Neural crest cell (in vitro differentiated cells): Measurements from ENCODE around the gene FBXO17. TPM values are rescaled to one million over a fixed set of nuclear protein-coding genes. Genes with fewer than 3 reads are reported as not detected.

Experiments
- DNase-seq: peaks from one replicate; pipeline ENCODE4 v3.0.0; 2021; ENCODE audit warnings: low read depth, mixed read lengths, low spot score
- H3K27ac Mint-ChIP-seq: one replicate; pipeline ENCODE4 v1.8.0; 2021; ENCODE audit warnings: mild to moderate bottlenecking, mixed read lengths; ENCODE audit not compliant: unreplicated experiment
- H3K27me3 Mint-ChIP-seq: 2 replicates; pipeline ENCODE4 v1.8.0; 2021; ENCODE audit warnings: low read depth, mild to moderate bottlenecking, mixed read lengths
- H3K36me3 Mint-ChIP-seq: 2 replicates; pipeline ENCODE4 v1.8.0; 2021; ENCODE audit warnings: low read depth, mild to moderate bottlenecking, mixed read lengths
- H3K4me1 Mint-ChIP-seq: 2 replicates; pipeline ENCODE4 v1.8.0; 2021; ENCODE audit warnings: mixed read lengths
- H3K4me3 Mint-ChIP-seq: one replicate; pipeline ENCODE4 v1.8.0; 2021; ENCODE audit warnings: mild to moderate bottlenecking, mixed read lengths
- H3K9me3 Mint-ChIP-seq: 2 replicates; pipeline ENCODE4 v1.8.0; 2021; ENCODE audit warnings: mixed read lengths
- total RNA-seq: library from RNA; stranded (reverse); gene quantifications from 2 replicates; pipeline ENCODE4 v1.2.1, GENCODE V29; 2021
- TF ChIP-seq, protein P1 (sequence below): fragments of 200-600 bp; sonication (generic); conservative IDR thresholded peaks from 2 replicates; pipeline ENCODE4 v1.5.0; 2021; ENCODE audit warnings: antibody characterized with exemption, mild to moderate bottlenecking

Gene FBXO17
- total RNA-seq, 1 donor from 2014 or later = 30.9 TPM

DNA sequence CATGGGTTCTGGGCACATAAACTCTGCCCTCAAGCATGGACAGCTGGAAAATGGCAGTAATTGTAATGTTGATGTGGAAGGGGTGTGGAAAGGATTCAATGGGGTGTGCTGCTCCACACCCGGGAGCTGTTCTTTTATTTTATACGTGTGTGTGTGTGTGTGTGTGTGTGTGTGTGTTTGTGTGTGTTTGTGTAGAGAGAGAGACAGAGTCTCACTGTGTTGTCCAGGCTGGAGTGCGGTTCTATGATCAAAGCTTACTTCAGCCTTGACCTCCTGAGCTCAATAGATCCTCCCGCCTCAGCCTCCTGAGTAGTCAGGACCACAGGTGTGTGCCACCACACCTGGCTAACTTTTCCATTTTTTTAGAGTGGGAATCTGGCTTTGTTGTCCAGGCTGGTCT is 42.0 kb downstream of the FBXO17 start:
- TF ChIP-seq, protein P1, sequence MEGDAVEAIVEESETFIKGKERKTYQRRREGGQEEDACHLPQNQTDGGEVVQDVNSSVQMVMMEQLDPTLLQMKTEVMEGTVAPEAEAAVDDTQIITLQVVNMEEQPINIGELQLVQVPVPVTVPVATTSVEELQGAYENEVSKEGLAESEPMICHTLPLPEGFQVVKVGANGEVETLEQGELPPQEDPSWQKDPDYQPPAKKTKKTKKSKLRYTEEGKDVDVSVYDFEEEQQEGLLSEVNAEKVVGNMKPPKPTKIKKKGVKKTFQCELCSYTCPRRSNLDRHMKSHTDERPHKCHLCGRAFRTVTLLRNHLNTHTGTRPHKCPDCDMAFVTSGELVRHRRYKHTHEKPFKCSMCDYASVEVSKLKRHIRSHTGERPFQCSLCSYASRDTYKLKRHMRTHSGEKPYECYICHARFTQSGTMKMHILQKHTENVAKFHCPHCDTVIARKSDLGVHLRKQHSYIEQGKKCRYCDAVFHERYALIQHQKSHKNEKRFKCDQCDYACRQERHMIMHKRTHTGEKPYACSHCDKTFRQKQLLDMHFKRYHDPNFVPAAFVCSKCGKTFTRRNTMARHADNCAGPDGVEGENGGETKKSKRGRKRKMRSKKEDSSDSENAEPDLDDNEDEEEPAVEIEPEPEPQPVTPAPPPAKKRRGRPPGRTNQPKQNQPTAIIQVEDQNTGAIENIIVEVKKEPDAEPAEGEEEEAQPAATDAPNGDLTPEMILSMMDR = no peak
- Mint-ChIP-seq H3K27me3 (no peaks in the 10 kb centered on the region), H3K4me3 (no peak overlapping the region), H3K27ac (no peak overlapping the region), H3K4me1 (peaks cover 26% of the 10 kb centered on the region), H3K9me3 (peaks cover 5% of the 10 kb centered on the region), H3K36me3 (peaks cover 21% of the 10 kb centered on the region)
- no peak for DNase-seq

GRCh38 chr19:38932425-38933179 is 42.9 kb downstream of the FBXO17 start:
- DNase-seq = peak; percentile 45
- TF ChIP-seq, protein P1 = peak; percentile 50
- H3K27me3 Mint-ChIP-seq = no peaks in the 10 kb centered on the region
- peaks cover 21% of the 10 kb centered on the region for H3K36me3 Mint-ChIP-seq
- peak overlapping the region; percentile 83 for H3K4me3 Mint-ChIP-seq
- H3K27ac Mint-ChIP-seq = no peak overlapping the region
- peaks cover 5% of the 10 kb centered on the region for H3K9me3 Mint-ChIP-seq
- peaks cover 28% of the 10 kb centered on the region for H3K4me1 Mint-ChIP-seq

- Mint-ChIP-seq H3K4me1 (peaks cover 28% of the 10 kb centered on the region), H3K4me3 (peak overlapping the region; percentile 100), H3K27ac (no peak overlapping the region), H3K36me3 (peaks cover 21% of the 10 kb centered on the region), H3K9me3 (peaks cover 5% of the 10 kb centered on the region), H3K27me3 (no peaks in the 10 kb centered on the region)
- TF ChIP-seq, protein P1 = no peak
- no peak for DNase-seq
Measured at GRCh38 chr19:38931521-38931793, 44.1 kb downstream of the FBXO17 start.

- H3K36me3 Mint-ChIP-seq = peaks cover 17% of the 10 kb centered on the region
- peaks cover 2% of the 10 kb centered on the region for H3K9me3 Mint-ChIP-seq
- DNase-seq = peak; percentile 95
- H3K27ac Mint-ChIP-seq = peak within 1 kb of the TSS; percentile 99
- TF ChIP-seq, protein P1 = no peak
- no peaks in the 10 kb centered on the region for H3K27me3 Mint-ChIP-seq
- peak within 1 kb of the TSS; percentile 100 for H3K4me3 Mint-ChIP-seq
- peaks cover 28% of the 10 kb centered on the region for H3K4me1 Mint-ChIP-seq
Measured at GRCh38 chr19:38930776-38931520, 44.6 kb downstream of the FBXO17 start, which contains the start of gene MRPS12. MRPS12 (plus strand) TSS chr19:38930944; CDS start chr19:38931295, 351 bp downstream.

- no peaks in the 10 kb centered on the region for H3K27me3 Mint-ChIP-seq
Measured at GRCh38 chr19:38929929-38930775, 45.4 kb downstream of the FBXO17 start, which contains the start of gene SARS2. SARS2 (minus strand) TSS chr19:38930763; CDS start chr19:38930736, 27 bp downstream.

More at GRCh38 chr19:38929929-38930775, 45.4 kb downstream of the FBXO17 start, which contains the start of gene SARS2:
- Mint-ChIP-seq H3K27ac (peak within 1 kb of the TSS; percentile 99), H3K4me3 (peak within 1 kb of the TSS; percentile 100), H3K4me1 (peaks cover 28% of the 10 kb centered on the region), H3K9me3 (no peaks in the 10 kb centered on the region), H3K36me3 (peaks cover 10% of the 10 kb centered on the region)
- TF ChIP-seq, protein P1 = peak; percentile 100
- DNase-seq = peak; percentile 96
